Measurements from ENCODE around the gene GOLGA8B.
"Not testable (repeated sequence)": the region's sequence is repeated elsewhere in the genome, so short reads cannot be mapped to it uniquely, and the experiment has no call there.

The GOLGA8B gene

DNA sequence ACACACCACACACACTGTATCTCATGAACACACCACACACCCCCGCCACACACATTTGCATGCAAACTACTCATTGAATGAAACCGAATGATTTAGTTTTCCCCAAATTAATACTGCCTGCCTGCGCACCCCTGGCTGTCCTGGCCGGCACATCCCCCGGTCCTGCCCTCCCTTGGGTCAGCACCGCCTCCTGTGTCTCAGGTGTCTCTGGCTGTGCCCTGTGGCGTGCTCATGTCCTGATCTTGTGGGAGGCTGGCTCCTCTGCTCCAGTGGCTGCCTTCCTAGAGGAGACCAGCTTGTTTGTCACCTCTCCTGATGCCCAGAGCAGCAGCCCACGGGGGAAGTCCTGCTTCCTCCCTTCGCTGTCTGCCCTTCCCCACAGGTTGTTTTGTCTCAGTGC lies 28.7 kb downstream of the GOLGA8B start:
- not testable (repeated sequence) for DNase-seq

- DNase-seq: not testable (repeated sequence)
These were observed 29.3 kb downstream of the GOLGA8B start for GRCh38 chr15:34554126-34554525.

- DNase-seq: not testable (repeated sequence)
These were observed 33.3 kb downstream of the GOLGA8B start for GRCh38 chr15:34550129-34550528.

DNA sequence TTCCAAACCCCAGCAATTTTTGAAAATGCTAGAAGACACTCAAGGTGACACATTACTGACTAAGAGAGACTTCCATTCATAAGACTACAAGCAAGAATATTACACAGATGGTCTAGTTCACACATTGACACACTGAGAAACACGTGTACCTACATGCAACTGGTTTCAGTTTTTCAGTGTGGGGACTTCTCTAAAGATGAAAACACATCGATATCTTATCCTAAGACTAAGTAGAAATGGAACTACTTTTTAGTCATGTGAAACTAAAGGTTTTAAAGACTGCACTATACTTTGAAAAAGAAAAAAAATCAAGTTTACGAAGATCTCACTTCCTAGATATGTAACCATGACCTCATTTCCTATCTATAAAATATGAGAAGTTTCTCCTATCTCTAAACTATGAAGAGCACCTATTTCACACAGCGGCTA lies 34.1 kb downstream of the GOLGA8B start:
- not testable (repeated sequence) for DNase-seq

- not testable (repeated sequence) for DNase-seq
These were observed 39.4 kb downstream of the GOLGA8B start for GRCh38 chr15:34543860-34544649.

- not testable (repeated sequence) for DNase-seq
These were observed 47.6 kb downstream of the GOLGA8B start for GRCh38 chr15:34535857-34536256.
